Cardiac muscle cell (in vitro differentiated cells and primary cell): ENCODE data around the gene CACNA2D4. TPM values are rescaled to one million over a fixed set of nuclear protein-coding genes. Genes with fewer than 3 reads are reported as not detected.

Experiments used
- DNase-seq, 2 donors: peaks; one replicate each; pipeline versions ENCODE4 v3.0.0 to v3.0.0-alpha.2; 2010 to 2017; ENCODE audit warnings: low read depth in 1 of 2, low spot score in 1 of 2
- H3K27ac ChIP-seq: fragments of 200-600 bp; sonication (generic); 2 replicates; pipeline ENCODE4 v1.5.1; 2016
- H3K27me3 ChIP-seq: fragments of 200-600 bp; sonication (generic); 2 replicates; pipeline ENCODE4 v1.6.0; 2016; ENCODE audit warnings: control low read depth
- H3K36me3 ChIP-seq: fragments of 200-600 bp; sonication (generic); 2 replicates; pipeline ENCODE4 v1.5.1; 2016; ENCODE audit warnings: control low read depth
- H3K4me1 ChIP-seq: fragments of 200-600 bp; sonication (generic); 2 replicates; pipeline ENCODE4 v1.8.1; 2017; ENCODE audit warnings: low read depth, mild to moderate bottlenecking, mixed run types
- H3K4me3 ChIP-seq: fragments of 200-600 bp; sonication (generic); 2 replicates; pipeline ENCODE4 v1.5.1; 2016; ENCODE audit warnings: mild to moderate bottlenecking
- H3K9me3 ChIP-seq: fragments of 200-600 bp; sonication (generic); 2 replicates; pipeline ENCODE4 v1.5.1; 2017; ENCODE audit warnings: low read depth, mild to moderate bottlenecking, control low read depth
- polyA plus RNA-seq: library from polyadenylated mRNA; unstranded; fragments of >200 nt; fragmentation: Nextera tagmentation; extraction: Ambion mirVana; gene quantifications from 2 replicates; pipeline ENCODE4 v1.2.1, GENCODE V29; 2016
- total RNA-seq: library from RNA; depleted of rRNA; stranded (reverse); fragments of >200 nt; gene quantifications from 2 replicates; pipeline ENCODE4 v1.2.3, GENCODE V29; 2016
- TF ChIP-seq, protein P1 (sequence below): IDR thresholded peaks from 2 replicates; pipeline ENCODE4 v1.5.1; 2012; ENCODE audit warnings: low read depth, mild to moderate bottlenecking, low read length

CACNA2D4 gene
- total and polyA plus RNA-seq, 2 experiments from 2014 or later = 0.39 to 1.3 TPM

DNA sequence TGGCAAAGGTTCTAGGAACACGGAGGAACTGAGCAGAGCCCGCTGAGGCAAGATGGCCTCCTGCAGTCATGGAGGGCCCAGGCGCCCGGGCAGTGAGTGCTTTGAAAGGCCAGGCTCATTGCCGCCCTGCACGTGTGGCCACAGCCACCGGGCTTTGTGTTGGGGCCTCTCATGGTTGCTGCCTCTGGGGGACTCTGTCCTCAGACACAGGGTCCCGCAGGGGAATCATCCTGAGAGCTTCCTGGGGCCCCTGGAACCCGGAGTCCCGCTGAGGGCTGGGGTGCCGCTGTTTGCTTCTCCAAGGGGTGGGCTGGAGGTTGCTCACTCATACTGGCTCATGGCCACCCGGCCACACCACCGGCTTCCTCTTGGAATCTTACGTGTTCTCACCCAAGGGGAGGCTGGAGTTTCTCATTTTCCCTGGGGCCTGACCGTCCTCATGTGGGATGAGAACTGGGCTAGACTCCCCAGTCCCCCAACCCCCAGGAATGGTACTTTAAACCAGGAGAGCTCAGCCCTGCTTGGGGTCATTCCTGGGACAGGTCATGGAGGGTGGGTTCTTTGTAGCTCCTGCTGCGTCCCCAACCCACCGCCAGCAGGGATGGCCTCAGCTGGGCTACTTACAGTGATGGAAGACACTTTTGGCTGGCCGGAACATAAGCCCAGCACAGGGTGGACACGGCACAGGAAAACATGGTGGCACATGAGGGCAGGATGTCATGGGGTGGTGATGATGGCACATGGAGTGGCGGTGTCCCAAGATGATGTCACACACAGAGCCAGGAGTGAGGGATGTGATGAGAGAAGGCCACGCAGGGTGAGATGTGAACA, 119.2 kb downstream of the CACNA2D4 start:
- H3K36me3 ChIP-seq = no peaks in the 10 kb centered on the region
- no peaks in the 10 kb centered on the region for H3K4me1 ChIP-seq
- H3K4me3 ChIP-seq = no peak overlapping the region
- no peak for DNase-seq
- TF ChIP-seq, protein P1, sequence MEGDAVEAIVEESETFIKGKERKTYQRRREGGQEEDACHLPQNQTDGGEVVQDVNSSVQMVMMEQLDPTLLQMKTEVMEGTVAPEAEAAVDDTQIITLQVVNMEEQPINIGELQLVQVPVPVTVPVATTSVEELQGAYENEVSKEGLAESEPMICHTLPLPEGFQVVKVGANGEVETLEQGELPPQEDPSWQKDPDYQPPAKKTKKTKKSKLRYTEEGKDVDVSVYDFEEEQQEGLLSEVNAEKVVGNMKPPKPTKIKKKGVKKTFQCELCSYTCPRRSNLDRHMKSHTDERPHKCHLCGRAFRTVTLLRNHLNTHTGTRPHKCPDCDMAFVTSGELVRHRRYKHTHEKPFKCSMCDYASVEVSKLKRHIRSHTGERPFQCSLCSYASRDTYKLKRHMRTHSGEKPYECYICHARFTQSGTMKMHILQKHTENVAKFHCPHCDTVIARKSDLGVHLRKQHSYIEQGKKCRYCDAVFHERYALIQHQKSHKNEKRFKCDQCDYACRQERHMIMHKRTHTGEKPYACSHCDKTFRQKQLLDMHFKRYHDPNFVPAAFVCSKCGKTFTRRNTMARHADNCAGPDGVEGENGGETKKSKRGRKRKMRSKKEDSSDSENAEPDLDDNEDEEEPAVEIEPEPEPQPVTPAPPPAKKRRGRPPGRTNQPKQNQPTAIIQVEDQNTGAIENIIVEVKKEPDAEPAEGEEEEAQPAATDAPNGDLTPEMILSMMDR = no peak
- H3K27me3 ChIP-seq = no peaks in the 10 kb centered on the region
- H3K9me3 ChIP-seq = no peaks in the 10 kb centered on the region
- no peak overlapping the region for H3K27ac ChIP-seq

- Histone ChIP-seq H3K4me3 (no peak overlapping the region), H3K36me3 (no peaks in the 10 kb centered on the region), H3K27ac (no peak overlapping the region), H3K4me1 (no peaks in the 10 kb centered on the region), H3K27me3 (no peaks in the 10 kb centered on the region), H3K9me3 (no peaks in the 10 kb centered on the region)
- DNase-seq = no peak
- TF ChIP-seq, protein P1 = no peak
Measured at GRCh38 chr12:1798641-1799020, 119.8 kb downstream of the CACNA2D4 start.

- DNase-seq = no peak
- TF ChIP-seq, protein P1 = no peak
Measured at GRCh38 chr12:1797991-1798640, 120.3 kb downstream of the CACNA2D4 start.

DNA sequence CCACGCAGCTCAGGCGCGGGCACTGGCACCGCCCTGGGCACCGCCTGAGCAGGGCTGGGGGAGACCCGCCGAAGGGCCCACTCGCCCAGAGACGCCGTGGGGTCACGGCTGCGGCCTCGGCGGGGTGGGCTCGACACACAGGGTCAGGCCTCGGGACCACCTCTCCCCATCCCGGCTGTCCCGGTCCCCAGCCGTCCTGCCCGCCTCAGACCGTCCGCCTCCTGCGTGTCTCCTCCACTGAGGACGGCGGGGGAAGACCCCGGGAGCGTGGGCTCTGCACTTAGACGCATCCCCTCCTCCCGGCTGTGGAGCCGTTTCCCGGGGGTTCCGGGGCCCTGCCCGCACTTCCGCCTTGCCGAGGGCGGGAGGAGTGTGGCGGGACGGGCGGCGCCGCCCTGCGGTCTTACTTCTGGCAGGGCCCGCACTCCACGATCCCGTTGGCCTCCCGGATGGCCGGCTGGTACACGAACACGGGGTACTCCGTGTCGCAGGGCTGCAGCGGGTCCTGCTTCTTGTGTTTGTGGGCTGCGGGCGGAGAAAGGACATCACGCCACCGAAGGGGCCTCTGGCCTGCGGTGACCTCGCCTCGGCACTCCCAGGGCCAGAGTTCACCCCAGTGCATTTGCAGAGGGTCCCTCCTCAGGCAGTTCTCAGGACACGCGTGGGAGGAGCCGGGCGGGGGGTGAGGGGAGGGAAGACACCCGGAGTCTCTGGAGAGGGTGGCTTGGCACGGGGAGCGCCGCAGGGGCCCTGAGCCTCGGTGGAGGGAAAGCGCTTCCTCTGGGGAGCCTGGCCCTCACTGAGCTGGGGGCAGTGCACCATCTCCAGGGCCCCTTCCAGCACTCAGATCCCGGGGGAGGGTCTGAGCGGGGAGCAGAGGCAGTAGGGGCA, 121.2 kb downstream of the CACNA2D4 start:
- TF ChIP-seq, protein P1 = no peak
- no peak overlapping the region for H3K4me3 ChIP-seq
- DNase-seq = peak in 1 of 2 donors; percentile 46

More at GRCh38 chr12:1797991-1798640, 120.3 kb downstream of the CACNA2D4 start:
- H3K9me3 ChIP-seq = no peaks in the 10 kb centered on the region
- no peaks in the 10 kb centered on the region for H3K4me1 ChIP-seq
- H3K27me3 ChIP-seq = no peaks in the 10 kb centered on the region
- H3K4me3 ChIP-seq = no peak overlapping the region
- no peak overlapping the region for H3K27ac ChIP-seq
- no peaks in the 10 kb centered on the region for H3K36me3 ChIP-seq

DNA sequence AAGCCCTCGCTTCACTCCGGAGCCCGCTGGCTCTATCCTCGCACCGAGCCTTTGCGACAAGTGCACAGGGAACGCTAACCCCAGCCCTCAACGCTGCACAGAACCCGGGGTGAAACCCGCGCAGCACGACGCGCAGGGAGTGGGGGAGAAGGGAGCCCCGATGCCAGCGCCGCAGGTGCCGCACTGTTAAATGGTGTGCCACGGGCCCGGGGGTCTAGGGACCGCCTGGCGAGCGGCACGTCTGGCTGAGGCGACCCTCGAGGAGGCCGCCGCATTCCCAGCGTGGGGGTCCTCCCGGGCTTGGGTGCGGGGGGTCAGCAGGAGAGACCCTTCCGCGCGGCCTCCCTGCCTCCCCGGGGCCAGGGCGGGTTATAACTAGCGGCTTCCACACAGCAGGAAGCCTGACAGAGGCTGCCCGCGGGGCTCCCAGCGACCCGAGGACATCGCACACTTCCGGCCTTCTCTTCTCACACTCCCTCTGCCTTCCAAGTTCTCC, 121.9 kb downstream of the CACNA2D4 start:
- Histone ChIP-seq H3K4me3 (no peak overlapping the region), H3K27me3 (no peaks in the 10 kb centered on the region), H3K4me1 (no peaks in the 10 kb centered on the region), H3K36me3 (no peaks in the 10 kb centered on the region), H3K27ac (no peak overlapping the region), H3K9me3 (no peaks in the 10 kb centered on the region)
- TF ChIP-seq, protein P1 = no peak
- no peak for DNase-seq

More for the DNA sequence above, 121.2 kb downstream of the CACNA2D4 start:
- Histone ChIP-seq H3K27me3 (no peaks in the 10 kb centered on the region), H3K4me1 (no peaks in the 10 kb centered on the region), H3K9me3 (no peaks in the 10 kb centered on the region), H3K27ac (no peak overlapping the region), H3K36me3 (no peaks in the 10 kb centered on the region)
